ENCODE results near the gene ZNF853. TPM values are rescaled to one million over a fixed set of nuclear protein-coding genes. Genes with fewer than 3 reads are reported as not detected.

The ZNF853 gene
- total and polyA plus RNA-seq, 2 of the 8 experiments (the other 6 are each of a cell fraction or from before 2014, with no cell fraction given), result 4.3 to 5.7 TPM

DNA sequence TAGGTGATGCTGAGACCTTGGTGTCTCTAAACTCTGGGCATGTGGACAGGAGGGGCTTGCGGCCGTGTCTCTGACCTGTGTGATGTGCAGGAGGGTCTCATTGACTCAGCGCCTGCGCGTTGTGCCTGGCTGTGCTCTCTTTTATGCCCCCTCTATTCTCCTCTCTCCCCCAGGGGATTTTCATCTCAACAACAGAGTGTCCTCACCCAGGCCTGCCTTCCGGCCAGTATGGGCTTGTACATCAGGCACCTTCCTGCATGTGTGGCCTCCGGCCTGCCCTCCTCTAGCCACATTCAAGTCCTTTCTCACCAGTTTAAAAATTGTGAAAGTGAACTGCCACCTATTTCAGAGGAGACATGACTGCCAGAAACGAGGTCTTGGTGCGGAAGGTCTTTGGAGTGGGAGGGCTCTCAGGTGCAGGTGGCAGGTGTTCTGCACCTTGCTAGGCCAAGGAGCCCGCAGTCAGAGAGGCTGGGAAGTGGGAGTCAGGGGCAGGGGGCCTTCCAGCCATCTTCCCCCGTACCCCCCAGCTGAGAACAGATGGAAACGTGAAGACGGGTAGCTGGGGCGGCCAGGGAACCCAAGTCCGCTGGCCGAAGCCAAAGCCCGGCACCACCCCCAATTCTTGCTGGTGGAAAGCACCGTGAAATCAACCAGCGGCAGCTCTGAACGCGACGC lies 26.1 kb upstream of the ZNF853 start (continued):
- TF ChIP-seq, protein P1, sequence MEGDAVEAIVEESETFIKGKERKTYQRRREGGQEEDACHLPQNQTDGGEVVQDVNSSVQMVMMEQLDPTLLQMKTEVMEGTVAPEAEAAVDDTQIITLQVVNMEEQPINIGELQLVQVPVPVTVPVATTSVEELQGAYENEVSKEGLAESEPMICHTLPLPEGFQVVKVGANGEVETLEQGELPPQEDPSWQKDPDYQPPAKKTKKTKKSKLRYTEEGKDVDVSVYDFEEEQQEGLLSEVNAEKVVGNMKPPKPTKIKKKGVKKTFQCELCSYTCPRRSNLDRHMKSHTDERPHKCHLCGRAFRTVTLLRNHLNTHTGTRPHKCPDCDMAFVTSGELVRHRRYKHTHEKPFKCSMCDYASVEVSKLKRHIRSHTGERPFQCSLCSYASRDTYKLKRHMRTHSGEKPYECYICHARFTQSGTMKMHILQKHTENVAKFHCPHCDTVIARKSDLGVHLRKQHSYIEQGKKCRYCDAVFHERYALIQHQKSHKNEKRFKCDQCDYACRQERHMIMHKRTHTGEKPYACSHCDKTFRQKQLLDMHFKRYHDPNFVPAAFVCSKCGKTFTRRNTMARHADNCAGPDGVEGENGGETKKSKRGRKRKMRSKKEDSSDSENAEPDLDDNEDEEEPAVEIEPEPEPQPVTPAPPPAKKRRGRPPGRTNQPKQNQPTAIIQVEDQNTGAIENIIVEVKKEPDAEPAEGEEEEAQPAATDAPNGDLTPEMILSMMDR (IDR thresholded peaks at IDR 0.05; ENCODE audit: control extremely low read depth in 1 of 3, insufficient read depth in 1 of 3, low read depth in 1 of 3, low read length in 3 of 3), result no peak
- TF ChIP-seq PHF8 (conservative IDR thresholded peaks at IDR 0.05; ENCODE audit: low read depth, low read length) (no peak), SIX5 (IDR thresholded peaks at IDR 0.05; ENCODE audit: low read depth, low read length) (no peak), CEBPB (IDR thresholded peaks at IDR 0.05; ENCODE audit: low read depth, low read length) (no peak), POLR2A (IDR thresholded peaks at IDR 0.05; ENCODE audit: control extremely low read depth in 1 of 2, low read depth in 2 of 2, low read length in 2 of 2) (no peak), TEAD4 (IDR thresholded peaks at IDR 0.05; ENCODE audit: low read depth, low read length) (no peak), CHD1 (IDR thresholded peaks at IDR 0.05; ENCODE audit: low read depth, low read length) (no peak), SP2 (IDR thresholded peaks at IDR 0.05; ENCODE audit: low read length) (no peak)
